Neural cell (in vitro differentiated cells): ENCODE measurements around the gene RALGDS. TPM values are rescaled to one million over a fixed set of nuclear protein-coding genes. Genes with fewer than 3 reads are reported as not detected.

Experiments
- H2AFZ ChIP-seq: fragments of 200-600, 300-800 bp; sonication (generic), shearing (Covaris generic); 2 replicates; pipeline ENCODE4 v1.6.0; 2014; ENCODE audit warnings: low read depth, mild to moderate bottlenecking, antibody characterized with exemption, low read length, moderate library complexity
- H3F3A ChIP-seq: fragments of 200-600 bp; shearing (Covaris generic); 2 replicates; pipeline ENCODE4 v1.6.1; 2016; ENCODE audit warnings: mild to moderate bottlenecking, moderate library complexity, mixed read lengths, antibody characterized with exemption, low read length; ENCODE audit not compliant: insufficient read depth, poor library complexity, severe bottlenecking
- H3K27ac ChIP-seq: fragments of 200-600, 300-800 bp; sonication (generic), shearing (Covaris generic); 2 replicates; pipeline ENCODE4 v1.5.1; 2014; ENCODE audit warnings: mild to moderate bottlenecking, low read length, moderate library complexity
- H3K27me3 ChIP-seq: fragments of 300-800, 200-600 bp; sonication (generic), shearing (Covaris generic); 2 replicates; pipeline ENCODE4 v1.6.0; 2014; ENCODE audit warnings: mild to moderate bottlenecking, low read depth, low read length, moderate library complexity; ENCODE audit not compliant: insufficient read depth
- H3K36me3 ChIP-seq: fragments of 300-800, 200-600 bp; sonication (generic), shearing (Covaris generic); 2 replicates; pipeline ENCODE4 v1.5.1; 2014; ENCODE audit warnings: mild to moderate bottlenecking, antibody characterized with exemption, low read length, moderate library complexity; ENCODE audit not compliant: insufficient read depth
- H3K4me2 ChIP-seq: fragments of 300-800, 200-600 bp; sonication (generic), shearing (Covaris generic); 2 replicates; pipeline ENCODE4 v1.6.0; 2014; ENCODE audit warnings: mild to moderate bottlenecking, low read length
- H3K4me3 ChIP-seq: fragments of 300-800, 200-600 bp; sonication (generic), shearing (Covaris generic); 2 replicates; pipeline ENCODE4 v1.5.1; 2014; ENCODE audit warnings: mild to moderate bottlenecking, low read length, moderate library complexity
- H3K79me2 ChIP-seq: fragments of 200-600 bp; shearing (Covaris generic); replicated peaks from 2 replicates; pipeline ENCODE4 v1.6.0; 2014; ENCODE audit warnings: mild to moderate bottlenecking, low read length, moderate library complexity; ENCODE audit not compliant: insufficient read depth
- H3K9ac ChIP-seq: fragments of 300-800, 200-600 bp; sonication (generic), shearing (Covaris generic); 2 replicates; pipeline ENCODE4 v1.6.1; 2016; ENCODE audit warnings: mild to moderate bottlenecking, low read length, mixed read lengths
- H3K9me2 ChIP-seq: fragments of 200-600 bp; shearing (Covaris generic); 2 replicates; pipeline ENCODE4 v1.6.1; 2016; ENCODE audit warnings: mild to moderate bottlenecking, low read length, mixed read lengths; ENCODE audit not compliant: insufficient read depth
- H3K9me3 ChIP-seq: fragments of 200-600, 300-800 bp; sonication (generic), shearing (Covaris generic); 2 replicates; pipeline ENCODE4 v1.6.1; 2016; ENCODE audit warnings: mild to moderate bottlenecking, mixed run types, low read length, moderate library complexity, mixed read lengths
- H4K20me1 ChIP-seq: fragments of 200-600 bp; shearing (Covaris generic); 2 replicates; pipeline ENCODE4 v1.6.1; 2016; ENCODE audit warnings: mild to moderate bottlenecking, mixed run types; ENCODE audit not compliant: insufficient read depth
- CTCF ChIP-seq: fragments of 450-650 bp; IDR thresholded peaks from 2 replicates; pipeline ENCODE4 v1.5.1; 2014; ENCODE audit warnings: antibody characterized with exemption, mild to moderate bottlenecking, moderate library complexity; ENCODE audit not compliant: poor library complexity, severe bottlenecking
- EP300 ChIP-seq: fragments of 450-650 bp; conservative IDR thresholded peaks from 2 replicates; pipeline ENCODE4 v1.6.1; 2014; ENCODE audit warnings: antibody characterized with exemption, mild to moderate bottlenecking, moderate library complexity; ENCODE audit not compliant: poor library complexity, severe bottlenecking
- EZH2 ChIP-seq: fragments of 200-600, 300-800 bp; shearing (Covaris generic), sonication (generic); IDR thresholded peaks from 2 replicates; pipeline ENCODE4 v1.6.1; 2014; ENCODE audit warnings: antibody characterized with exemption, low read length, borderline replicate concordance, mild to moderate bottlenecking; ENCODE audit not compliant: insufficient read depth, poor library complexity, severe bottlenecking
- MXI1 ChIP-seq: fragments of 450-650 bp; conservative IDR thresholded peaks from 2 replicates; pipeline ENCODE4 v1.6.1; 2014; ENCODE audit warnings: antibody characterized with exemption, mild to moderate bottlenecking; ENCODE audit not compliant: poor library complexity, severe bottlenecking
- POLR2AphosphoS5 ChIP-seq: IDR thresholded peaks from 2 replicates; pipeline ENCODE4 v1.6.1; 2012
- RAD21 ChIP-seq: fragments of 450-650 bp; conservative IDR thresholded peaks from 2 replicates; pipeline ENCODE4 v1.6.1; 2014; ENCODE audit warnings: antibody characterized with exemption, mild to moderate bottlenecking, moderate library complexity
- REST ChIP-seq: IDR thresholded peaks from 2 replicates; pipeline ENCODE4 v1.6.1; 2012; ENCODE audit warnings: borderline replicate concordance
- SMC3 ChIP-seq: fragments of 450-650 bp; conservative IDR thresholded peaks from 2 replicates; pipeline ENCODE4 v1.6.1; 2014; ENCODE audit warnings: antibody characterized with exemption, mild to moderate bottlenecking, moderate library complexity; ENCODE audit not compliant: poor library complexity
- TAF1 ChIP-seq: IDR thresholded peaks from 2 replicates; pipeline ENCODE4 v1.6.1; 2012; ENCODE audit warnings: low read depth
- polyA plus RNA-seq: library from polyadenylated mRNA; depleted of rRNA; stranded (reverse); fragments of >200 nt; gene quantifications from 2 replicates; pipeline ENCODE4 v1.2.3, GENCODE V29; 2014

RALGDS gene
- polyA plus RNA-seq, 1 donor from 2014 or later = 174 TPM

DNA sequence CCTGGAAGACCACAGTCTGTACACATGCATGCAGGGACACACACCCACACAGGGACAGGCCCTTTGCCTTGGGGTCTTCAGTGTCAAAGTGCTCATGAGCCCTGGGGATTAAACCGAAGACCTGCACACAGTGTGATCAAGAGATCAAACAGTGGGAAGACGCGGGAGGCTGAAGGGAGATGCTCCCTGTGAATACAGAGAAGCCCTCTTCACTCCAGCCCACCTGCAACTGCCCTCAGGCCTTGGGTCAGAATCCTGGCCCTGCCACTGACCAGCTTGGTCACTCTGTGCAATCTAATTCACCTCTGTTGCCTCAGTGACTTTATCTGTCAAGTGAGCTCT is 2.9 kb downstream of the RALGDS start:
- no peak overlapping the region for H3K27ac ChIP-seq
- H3K36me3 ChIP-seq = no peaks in the 10 kb centered on the region

More for the DNA sequence above, 2.9 kb downstream of the RALGDS start:
- Histone ChIP-seq H3K9ac (no peak overlapping the region), H3K27me3 (no peaks in the 10 kb centered on the region), H3F3A (no peaks in the 10 kb centered on the region), H3K9me2 (no peaks in the 10 kb centered on the region), H3K9me3 (no peaks in the 10 kb centered on the region), H3K4me3 (no peak overlapping the region), H3K79me2 (peaks cover 30% of the 10 kb centered on the region), H2AFZ (no peak overlapping the region), H3K4me2 (no peak overlapping the region), H4K20me1 (peaks cover 22% of the 10 kb centered on the region)
- no peak for TF ChIP-seq RAD21
- TF ChIP-seq POLR2AphosphoS5 = no peak
- TF ChIP-seq CTCF = no peak
- no peak for TF ChIP-seq TAF1
- TF ChIP-seq SMC3 = no peak
- no peak for TF ChIP-seq EP300
- TF ChIP-seq REST = no peak
- no peak for TF ChIP-seq EZH2
- TF ChIP-seq MXI1 = no peak
